Measurements from ENCODE around the gene FBXL19.
A peak's percentile ranks its signal among the peaks of the same experiment; 100 is the strongest.

Gene FBXL19

DNA sequence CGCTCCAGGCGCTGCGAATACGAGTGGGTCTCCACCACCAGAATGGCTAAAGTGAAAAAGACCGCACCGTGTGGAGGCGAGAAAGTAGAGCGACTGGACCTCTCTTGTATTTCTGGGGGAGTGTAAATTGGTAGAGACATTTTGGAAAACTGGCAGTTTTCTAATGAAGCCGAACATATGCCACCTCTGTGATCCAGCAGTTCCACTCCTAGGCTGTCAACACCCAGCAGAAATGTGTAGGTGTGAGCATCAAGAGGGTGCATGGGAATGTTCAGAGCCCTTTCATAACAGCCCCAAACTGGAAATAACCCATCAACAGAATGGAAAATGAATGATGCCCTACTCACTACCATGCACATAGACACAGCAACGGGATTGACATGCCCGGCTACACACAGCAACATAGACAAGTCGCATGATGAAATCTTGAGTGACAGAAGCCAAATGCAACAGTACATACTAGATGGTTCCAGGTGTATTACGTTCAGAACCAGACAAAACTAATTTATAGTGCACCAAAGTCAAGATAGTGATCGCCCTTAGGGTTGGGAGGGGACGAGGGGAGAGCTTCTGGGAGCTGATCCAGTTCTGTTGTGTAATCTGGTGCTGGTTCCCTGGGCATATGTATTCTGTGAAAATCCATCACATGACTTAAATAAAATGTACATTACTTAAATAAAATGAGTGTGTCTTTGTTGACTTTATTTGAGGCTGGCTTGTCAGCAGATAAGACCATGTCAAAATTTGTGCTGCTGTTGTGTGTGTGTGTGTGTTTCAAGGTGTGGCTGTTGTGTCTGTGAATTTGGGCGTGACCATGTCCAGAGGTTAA lies 28.6 kb upstream of the FBXL19 start:
- peak; percentile 15 for DNase-seq (ENCODE audit: low spot score)

DNA sequence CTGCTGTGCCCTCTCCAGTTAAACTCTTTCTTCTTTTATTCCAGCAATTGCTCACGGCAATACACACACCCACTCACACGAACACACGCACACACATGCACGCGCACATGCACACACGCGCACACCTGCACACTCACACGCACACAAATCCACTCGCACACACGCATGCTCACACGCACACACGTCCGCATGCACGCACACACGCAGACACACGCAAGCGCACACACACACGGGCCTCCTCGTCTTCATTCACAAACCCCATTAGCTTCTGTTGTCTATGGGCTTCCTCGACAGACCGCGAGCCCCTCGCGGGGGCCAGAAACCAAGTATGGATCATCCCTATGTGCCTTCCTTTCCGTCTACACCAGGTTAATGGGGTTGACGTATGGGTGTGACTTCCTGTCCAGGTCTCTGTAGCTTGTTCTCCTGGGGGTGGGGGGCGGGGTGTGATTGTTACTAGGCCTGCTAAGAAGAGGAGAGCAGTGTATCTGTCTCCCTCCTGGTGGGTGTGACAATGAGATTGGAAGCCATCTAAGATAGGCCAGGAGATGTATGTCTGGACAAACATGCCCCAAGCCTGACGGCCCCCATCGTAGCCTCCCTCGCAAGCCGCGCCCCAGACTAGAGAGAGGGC lies 27.6 kb upstream of the FBXL19 start:
- no peak for DNase-seq (ENCODE audit: low spot score)

DNA sequence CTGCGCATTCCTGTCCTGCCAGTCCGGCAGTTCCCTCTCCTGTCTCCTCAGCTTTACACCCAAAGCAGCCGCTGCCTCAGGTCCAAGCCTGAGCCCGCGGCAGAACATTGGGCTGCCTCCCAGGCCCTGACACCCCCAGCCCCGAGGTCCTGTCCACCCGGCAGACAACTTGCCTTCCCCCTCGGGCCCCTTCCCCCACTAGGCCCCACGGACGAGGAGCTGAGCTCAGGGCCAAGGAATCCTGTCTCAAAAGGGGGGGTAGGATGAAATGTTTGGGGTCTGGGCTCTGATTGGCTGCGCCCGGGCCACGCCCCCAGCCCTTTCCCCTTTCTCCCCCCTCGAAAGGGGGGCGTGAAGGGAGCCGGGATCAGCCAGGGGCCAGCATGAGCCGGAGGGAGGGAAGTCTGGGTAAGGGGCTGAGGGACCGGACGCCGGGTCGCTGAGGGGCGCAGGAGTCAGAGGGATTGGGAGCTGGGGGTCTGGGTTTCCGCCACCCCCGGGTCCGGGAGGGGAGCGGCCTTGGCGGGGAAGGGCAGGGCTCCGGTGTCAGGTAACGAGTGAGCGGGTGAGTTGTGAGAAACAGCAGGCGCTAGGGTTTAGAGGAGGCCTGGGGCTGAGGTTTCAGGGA lies 27.0 kb upstream of the FBXL19 start, which contains the start of gene CTF1:
Gene CTF1, plus strand, starts transcription at position 354 of the 628 bp plus-strand sequence. Its CDS starts 30 bp downstream, at position 384.
- DNase-seq (ENCODE audit: low spot score) = peak; percentile 66

DNA sequence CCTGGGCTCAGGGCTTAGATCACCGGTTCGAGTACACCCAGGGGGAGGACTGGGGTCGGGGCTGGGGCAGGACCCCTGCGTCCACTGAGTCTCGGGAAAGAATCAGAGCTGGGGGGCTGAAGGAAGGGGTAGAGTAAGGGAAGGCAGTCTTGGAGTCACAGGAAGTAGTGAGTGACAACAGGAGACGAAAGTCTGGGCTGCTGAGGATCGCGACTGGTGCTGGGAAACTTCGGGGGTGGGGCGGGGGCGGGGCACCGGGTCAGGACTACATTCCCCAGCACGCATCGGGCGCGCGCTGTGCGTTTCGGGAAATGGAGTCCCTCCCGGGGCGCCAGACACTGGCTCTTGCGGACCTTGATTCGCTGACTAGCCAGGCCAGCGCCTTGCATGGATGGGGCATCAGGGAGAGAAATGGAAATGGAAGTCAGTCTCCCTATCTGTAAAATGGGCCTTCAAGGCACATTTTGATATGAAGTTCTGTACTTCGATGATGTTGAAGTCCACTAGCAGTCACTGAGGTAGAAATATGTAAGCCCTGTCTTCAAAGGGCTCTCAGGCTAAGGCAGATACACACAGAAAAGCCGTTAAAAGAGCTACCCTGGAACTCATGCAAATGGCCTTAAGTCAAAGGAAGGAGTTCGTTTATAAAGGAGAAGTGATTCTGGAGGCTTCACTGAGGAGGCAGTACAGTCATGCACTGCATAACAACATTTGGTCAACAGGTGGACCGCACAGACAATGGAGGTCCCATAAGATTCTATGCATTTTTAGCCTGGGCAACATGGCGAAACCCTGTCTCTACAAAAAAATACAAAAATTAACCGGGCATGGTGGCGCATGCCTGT lies 26.3 kb upstream of the FBXL19 start:
- DNase-seq (ENCODE audit: low spot score) = peak; percentile 89

DNA sequence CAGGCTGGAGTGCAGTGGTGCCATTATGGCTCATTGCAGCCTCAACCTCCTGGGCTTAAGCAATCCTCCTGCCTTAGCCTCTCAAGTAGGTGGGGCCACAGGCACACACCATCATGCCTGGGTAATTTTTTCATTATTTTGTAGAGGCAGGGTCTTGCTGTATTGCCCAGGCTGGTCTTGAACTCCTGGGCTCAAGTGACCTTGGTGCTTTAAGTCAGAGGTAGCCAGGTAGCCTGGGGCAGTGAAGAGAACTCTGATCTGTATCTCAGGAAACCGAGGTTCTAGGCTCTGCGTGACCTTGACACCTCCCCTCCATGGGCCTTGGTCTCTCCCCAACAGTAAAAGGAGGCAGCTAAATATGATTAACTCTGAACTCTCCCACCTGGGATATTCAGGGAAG lies 23.6 kb upstream of the FBXL19 start:
- DNase-seq (ENCODE audit: low spot score) = no peak

DNA sequence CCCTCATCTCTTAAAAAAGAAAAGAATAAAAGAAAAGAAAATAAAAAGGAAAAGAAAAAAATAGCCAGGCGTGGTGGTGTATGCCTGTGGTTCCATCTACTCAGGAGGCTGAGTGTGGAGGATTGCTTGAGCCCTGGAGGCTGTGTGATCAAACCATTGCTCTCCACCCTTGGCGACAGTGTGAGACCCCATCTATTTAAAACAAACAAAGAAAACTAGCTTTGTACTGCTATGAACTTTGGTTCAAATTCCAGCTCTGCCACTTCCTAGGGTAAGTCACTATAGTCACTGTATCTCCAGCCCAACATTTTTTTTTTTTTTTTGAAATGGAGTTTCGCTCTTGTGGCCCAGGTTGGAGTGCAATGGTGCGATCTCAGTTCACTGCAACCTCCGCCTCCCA lies 22.8 kb upstream of the FBXL19 start:
- no peak for DNase-seq (ENCODE audit: low spot score)

DNA sequence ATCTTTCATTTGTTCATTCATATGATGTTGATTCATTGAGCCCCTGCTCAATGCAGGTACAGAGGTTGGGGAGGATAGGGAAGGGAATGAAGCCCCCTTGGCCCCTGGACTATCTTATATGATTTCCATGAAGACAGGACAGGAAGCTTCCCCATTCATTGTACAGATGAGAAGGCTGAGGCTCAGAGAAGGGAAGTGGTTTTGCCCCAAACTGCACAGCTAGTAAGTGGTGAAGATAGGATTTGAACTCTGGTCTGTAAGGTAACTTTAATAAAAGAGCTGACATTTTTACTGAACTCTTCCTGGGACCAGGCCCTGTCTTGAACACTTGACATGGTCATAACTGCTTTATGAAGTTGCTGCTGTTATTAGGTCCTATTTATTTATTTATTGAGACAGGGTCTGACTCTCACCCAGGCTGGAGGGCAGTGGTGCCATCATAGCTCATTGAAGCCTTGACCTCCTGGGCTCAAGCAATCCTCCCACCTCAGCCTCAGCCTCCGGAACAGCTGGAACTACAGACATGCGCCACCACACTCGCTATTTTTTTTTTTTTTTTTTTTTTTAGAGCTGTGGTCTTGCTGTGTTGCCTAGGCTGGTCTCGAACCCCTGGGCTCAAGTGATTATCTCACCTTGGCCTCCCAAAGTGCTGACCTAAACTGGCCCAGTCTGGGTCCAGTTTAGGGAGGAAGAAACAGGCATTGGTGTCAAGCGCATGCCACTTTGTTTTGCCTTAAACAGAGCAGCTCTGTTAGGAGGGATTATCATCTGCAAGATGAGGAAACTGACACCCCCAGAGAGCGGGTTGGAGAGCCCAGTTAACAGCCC lies 22.0 kb upstream of the FBXL19 start:
- no peak for DNase-seq (ENCODE audit: low spot score)

DNA sequence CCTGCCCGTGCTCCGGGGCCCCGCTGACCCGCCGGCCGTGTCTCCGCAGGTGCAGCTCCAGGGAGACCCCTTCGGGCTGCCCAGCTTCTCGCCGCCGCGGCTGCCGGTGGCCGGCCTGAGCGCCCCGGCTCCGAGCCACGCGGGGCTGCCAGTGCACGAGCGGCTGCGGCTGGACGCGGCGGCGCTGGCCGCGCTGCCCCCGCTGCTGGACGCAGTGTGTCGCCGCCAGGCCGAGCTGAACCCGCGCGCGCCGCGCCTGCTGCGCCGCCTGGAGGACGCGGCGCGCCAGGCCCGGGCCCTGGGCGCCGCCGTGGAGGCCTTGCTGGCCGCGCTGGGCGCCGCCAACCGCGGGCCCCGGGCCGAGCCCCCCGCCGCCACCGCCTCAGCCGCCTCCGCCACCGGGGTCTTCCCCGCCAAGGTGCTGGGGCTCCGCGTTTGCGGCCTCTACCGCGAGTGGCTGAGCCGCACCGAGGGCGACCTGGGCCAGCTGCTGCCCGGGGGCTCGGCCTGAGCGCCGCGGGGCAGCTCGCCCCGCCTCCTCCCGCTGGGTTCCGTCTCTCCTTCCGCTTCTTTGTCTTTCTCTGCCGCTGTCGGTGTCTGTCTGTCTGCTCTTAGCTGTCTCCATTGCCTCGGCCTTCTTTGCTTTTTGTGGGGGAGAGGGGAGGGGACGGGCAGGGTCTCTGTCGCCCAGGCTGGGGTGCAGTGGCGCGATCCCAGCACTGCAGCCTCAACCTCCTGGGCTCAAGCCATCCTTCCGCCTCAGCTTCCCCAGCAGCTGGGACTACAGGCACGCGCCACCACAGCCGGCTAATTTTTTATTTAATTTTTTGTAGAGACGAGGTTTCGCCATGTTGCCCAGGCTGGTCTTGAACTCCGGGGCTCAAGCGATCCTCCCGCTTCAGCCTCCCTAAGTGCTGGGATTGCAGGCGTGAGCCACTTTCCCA lies 21.1 kb upstream of the FBXL19 start:
- DNase-seq (ENCODE audit: low spot score) = peak; percentile 62

DNA sequence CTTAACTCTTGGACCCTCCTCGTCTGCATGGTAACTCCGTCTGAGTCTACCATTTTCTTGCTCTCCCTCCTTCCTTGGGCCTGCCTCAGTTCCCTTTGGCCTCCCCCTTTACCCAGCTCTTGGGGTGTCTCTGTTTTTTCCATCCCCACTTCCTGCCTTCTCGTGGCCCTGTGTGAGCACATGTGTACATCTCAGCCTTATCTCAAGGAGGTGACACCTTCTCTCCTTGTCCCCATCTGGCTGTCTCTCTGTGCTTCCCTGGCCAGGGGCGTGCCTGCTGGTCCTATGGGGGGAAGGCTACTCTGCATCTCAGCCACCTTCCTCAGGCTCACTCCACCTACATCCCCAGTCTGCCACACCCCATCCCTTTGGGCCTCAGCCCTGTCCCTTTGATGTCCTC lies 20.4 kb upstream of the FBXL19 start:
- DNase-seq (ENCODE audit: low spot score) = no peak

DNA sequence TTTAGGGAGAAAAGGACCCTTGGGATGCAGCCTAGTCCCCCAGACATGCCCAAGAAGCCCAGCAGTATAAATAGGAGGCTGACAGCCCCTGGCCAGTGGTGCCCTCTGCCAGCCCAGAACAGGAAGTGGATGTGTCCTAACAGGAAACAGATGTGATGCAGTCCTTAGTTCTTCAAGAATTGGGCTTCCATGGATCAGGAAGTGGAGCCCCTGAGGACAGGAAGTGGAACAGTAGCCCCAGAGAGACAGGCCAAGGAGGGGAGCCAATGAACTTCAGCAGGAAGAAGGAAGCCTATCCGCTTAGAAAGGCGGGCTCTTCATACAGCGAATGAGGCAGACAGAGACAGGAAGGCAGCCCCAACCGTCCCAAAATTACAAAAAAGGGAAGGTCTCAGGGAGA lies 19.8 kb upstream of the FBXL19 start:
- DNase-seq (ENCODE audit: low spot score) = peak; percentile 49

DNA sequence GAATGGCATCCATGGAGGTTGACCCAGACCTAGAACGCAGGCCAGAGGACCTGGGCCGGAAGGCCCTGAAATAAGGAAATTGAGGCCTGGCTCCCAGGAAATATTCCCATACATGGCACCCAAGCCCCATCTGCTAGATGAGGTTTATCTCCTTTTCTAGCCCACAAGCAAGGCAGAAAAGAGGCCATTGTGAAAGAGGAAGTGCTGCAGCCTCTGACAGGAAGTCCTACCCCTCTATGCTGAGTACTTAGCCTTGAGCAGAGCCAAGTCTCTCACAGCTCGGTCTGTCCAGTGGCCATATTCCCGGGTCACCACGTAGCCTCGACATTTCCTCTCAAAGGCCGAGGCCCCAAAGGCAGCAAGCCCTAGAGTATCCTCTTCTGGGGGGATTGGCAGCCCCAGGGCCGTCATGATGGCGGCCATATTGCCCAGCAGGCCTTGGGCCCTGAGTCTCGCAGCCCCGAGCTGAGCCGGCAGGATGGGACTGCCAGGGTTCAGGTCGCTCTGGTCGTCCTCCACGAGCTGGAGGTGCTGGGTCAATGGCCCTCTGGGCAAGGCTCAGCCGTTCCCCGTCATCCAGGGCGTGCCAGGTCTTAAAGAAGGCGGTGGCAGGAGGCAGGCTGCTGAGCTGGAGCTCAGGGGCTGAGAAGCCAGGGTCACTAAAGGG lies 19.1 kb upstream of the FBXL19 start:
- no peak for DNase-seq (ENCODE audit: low spot score)

DNA sequence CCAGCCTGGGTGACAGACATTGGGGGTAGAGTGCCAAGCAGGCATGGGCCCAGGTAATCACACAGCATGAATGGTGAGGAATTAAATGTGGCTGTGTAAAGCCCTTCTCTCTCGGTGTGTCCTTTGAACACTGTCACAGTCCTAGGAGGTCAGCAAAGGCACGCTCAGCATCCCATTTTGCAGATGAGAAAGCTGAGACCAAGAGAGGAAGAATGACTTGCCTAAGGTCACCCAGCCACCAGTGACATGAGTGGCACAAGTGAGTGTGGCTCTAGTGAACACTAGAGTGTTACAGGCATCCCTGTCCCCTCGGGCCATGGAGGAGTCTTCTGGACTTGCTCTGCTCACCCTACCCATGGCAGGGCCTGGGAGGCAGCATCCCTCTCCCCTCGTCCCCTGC lies 16.3 kb upstream of the FBXL19 start:
- DNase-seq (ENCODE audit: low spot score) = no peak

DNA sequence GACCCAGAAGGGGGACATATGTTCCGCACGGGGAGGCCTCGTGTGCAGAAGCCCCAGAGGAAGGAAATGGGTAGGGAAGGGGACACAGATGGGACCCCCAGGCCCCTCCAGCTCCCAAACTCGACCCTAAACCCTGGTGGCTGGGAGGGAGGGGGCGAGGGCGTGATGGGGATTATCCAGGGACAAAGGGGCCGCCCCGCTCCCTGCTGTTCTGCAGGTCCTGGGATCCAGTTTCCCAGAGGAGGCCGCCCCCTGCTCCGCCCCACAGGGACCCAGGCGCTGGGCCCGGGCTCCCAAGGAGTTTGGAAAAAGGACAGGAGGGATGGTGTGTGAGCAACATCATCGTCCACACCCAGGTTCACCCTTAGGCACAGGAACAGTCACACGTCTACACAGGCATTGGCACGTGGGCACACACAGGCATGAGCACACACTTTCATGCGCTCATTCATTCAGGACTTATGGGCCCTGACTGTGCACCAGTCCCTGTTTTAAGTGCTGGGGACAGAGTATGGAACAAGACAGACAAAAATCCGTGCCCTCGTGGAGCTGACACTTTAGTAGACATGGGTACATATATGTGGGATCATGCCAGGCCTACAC lies 12.8 kb upstream of the FBXL19 start:
- DNase-seq (ENCODE audit: low spot score) = no peak

DNA sequence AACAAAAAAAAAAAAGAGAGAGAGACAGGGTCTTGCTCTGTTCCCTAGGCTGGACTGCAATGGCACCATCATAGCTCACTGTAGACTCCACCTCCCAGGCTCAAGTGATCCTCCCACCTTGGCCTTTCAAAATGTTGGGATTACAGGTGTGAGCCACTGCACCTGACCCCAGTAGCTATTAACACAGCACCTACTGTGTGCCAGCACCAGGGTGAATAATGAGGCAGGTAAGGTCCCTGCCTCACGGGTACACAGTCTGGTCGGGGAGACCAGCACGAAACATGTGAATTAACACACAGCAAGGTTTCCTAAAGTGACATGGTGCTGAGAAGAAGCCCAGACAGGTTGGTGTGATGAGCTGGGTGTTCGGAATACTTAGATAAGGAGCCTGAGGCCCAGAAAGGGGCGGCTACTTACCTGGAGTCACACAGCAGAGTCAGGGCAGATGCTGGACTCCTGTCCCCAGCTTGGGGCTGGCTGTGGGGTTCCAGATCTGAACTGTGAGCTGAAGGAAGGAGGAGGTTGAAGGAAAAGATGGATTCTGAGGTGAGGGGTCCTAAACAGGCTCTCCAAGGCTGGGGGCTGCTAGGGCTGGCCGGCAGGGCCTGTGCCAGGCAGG lies 10.5 kb upstream of the FBXL19 start:
- no peak for DNase-seq (ENCODE audit: low spot score)

DNA sequence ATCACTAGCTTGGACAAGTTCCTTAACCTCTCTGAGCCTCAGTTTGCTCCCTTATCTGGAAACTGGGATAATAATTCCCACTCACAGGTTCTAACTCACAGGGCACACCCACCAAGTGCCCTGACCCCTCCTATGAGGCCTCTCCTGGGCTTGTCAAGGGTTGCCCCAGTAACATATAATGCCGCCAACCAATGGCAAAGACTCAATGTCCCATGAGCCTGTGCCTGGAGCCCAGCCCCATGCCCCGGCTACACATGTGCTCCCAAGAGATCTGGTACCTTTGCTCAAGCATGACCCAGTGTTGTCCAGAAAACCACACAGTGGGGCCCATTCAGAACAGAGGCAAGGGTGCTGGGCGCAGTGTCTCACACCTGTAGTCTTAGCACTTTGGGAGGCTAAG lies 8.5 kb upstream of the FBXL19 start:
- DNase-seq (ENCODE audit: low spot score) = no peak

DNA sequence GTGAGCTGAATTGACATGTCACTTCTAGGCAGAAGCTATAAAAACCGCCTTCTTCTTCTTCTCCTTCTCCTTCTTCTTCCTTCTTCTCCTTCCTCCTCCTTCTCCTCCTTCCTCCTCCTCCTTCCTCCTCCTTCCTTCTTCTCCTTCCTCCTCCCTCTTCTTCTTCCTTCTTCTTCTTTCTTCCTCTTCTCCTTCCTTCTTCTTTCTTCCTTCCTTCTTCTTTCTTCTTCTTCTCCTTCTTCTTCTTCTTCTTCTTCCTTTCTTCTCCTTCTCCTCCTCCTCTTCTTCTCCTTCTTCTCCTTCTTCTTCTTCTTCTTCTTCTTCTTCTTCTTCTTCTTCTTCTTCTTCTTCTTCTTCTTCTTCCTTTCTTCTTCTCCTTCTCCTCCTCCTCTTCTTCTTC lies 4.8 kb upstream of the FBXL19 start:
- no peak for DNase-seq (ENCODE audit: low spot score)

DNA sequence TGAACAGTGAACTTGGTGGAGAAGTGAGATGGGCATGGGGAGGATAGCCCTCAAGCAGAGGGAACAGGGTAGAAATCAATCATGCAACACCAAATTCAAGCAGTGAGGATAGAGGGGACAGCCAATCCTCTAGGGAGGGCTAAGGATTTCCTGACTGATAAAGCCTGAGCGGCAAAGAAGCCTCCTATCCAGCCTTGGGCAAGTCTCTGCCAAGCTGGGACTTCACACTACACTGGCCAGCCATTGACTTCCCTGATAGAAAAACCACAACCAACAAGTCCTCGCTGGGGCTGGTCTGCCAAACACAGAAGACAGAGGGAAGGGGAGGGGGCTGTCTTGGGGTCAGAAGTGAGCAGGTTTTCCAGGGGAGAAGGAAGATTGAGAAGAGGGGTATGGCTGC lies 2.5 kb upstream of the FBXL19 start:
- no peak for DNase-seq (ENCODE audit: low spot score)

DNA sequence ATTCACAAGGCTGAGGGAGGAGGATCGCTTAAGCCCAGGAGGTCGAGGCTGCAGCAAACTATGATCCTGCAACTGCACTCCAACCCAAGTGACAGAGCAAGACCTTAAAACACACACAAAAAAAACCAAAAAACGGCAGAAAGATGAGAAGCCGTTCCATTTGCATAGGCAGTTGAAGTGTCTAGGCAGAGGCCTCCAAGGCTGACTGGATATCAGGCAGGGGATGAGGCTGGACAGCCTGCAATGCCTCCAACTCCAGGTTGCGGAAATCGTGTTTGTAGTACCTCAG lies 2.0 kb upstream of the FBXL19 start:
- no peak for DNase-seq (ENCODE audit: low spot score)
